ENCODE measurements around the gene RASSF4.
A peak's percentile ranks its signal among the peaks of the same experiment; 100 is the strongest.

The RASSF4 gene

DNA sequence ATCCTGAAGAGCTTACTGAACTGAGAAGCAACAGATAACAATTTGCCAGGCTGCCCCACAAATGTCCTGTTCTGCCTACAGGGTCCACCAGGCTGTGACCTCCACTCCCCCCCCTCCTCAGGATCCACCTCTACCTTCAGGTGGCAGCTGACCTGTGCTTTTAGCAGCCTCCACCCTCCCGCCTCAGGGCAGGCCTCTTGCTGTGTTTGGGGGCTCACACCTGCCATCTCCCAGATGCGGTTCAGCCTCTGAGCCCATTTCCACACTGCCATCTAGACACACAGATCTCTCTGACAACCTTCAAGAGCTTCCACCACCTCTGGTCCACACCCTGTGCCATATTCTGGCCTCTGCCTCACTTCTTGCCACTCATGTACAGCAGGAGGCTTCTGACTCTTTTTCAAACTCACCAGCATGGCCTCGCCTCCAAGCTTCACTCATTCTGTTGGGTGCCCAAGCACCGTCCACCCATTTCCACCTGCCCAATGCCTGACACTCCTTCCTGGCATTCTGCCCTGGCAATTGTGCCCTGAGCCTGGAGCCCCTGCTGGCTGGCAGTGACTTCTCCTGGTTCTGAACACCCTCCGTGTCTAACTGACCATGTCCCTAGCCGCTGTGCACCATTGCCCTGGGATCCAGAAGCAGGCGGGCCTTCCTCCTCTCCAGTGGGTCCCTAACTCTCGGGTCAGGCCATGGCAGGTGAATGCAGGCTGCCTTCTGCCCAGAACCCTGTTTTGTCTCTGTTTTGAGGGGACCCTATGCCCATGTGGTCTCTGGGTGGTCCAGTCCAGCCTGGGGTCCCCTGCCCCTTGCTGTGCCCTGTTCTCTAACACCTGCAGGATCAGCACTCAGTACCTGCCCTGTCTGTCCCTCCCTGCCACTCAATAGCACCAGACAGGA, 30.0 kb upstream of the RASSF4 start:
- Histone ChIP-seq H3K9me3 (ENCODE audit: control insufficient read depth, low read length) (no peaks in the 10 kb centered on the region), H3K4me3 (ENCODE audit: low read length) (no peak overlapping the region), H3K9ac (ENCODE audit: low read length) (no peak overlapping the region), H3K36me3 (ENCODE audit: control insufficient read depth, insufficient read depth, low read length, severe bottlenecking) (no peaks in the 10 kb centered on the region), H3K4me1 (ENCODE audit: control insufficient read depth, insufficient read depth, low read length) (peaks cover 11% of the 10 kb centered on the region), H3K27me3 (replicated peaks; ENCODE audit: control insufficient read depth, insufficient read depth, low read length) (peaks cover 4% of the 10 kb centered on the region)
- DNase-seq (ENCODE audit: low read depth): no peak

- Histone ChIP-seq H3K9me3 (ENCODE audit: control insufficient read depth, low read length) (no peaks in the 10 kb centered on the region), H3K4me3 (ENCODE audit: low read length) (no peak overlapping the region), H3K27me3 (replicated peaks; ENCODE audit: control insufficient read depth, insufficient read depth, low read length) (peaks cover 4% of the 10 kb centered on the region), H3K9ac (ENCODE audit: low read length) (no peak overlapping the region), H3K4me1 (ENCODE audit: control insufficient read depth, insufficient read depth, low read length) (peaks cover 21% of the 10 kb centered on the region), H3K36me3 (ENCODE audit: control insufficient read depth, insufficient read depth, low read length, severe bottlenecking) (no peaks in the 10 kb centered on the region)
- no peak for DNase-seq (ENCODE audit: low read depth)
These were observed 28.5 kb upstream of the RASSF4 start for GRCh38 chr10:44930904-44931620.

DNA sequence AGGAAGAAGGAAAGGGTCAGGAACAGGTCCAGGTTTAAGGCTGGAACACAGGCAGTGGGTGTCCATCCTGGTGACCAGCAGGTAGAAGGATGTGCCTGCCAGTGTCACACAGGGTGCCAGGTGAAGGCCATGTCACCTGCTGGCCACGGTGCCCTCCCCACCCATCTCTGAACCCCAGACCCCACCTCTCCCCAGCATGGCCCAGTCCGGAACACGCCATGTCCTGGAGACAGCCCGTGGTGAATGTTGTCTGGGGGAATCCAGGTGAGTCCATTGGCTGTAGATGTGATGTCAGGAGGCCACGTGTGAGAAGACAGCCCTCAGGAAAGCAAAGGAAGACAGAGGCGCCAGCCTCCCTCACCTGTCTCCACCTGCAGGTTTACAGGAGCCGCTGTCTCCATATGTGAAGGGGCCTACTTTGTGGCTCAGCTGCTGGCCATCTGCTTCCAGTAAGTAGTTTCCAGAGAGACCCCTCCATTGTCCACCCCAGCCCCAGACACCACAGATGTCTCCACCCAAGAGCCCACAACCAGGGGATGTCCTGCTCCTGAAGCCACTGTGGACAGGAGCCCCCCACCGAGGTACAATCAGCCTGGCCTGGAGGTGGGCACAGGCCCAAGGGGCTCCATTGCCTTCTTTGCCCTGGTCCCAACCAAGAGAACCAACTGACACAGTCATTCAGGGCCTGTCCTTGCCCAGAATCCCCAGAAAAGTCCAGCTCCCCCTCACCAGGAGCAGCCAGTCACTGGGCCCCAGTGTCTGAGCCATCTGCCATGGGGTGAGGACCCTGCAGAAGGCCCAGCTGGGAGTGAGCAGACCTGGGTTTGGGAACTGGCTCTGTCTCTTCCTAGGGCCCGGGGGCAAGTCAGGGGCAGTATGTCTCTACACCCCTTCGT, 27.7 kb upstream of the RASSF4 start:
- no peaks in the 10 kb centered on the region for H3K36me3 ChIP-seq (ENCODE audit: control insufficient read depth, insufficient read depth, low read length, severe bottlenecking)
- H3K27me3 ChIP-seq (replicated peaks; ENCODE audit: control insufficient read depth, insufficient read depth, low read length): peaks cover 4% of the 10 kb centered on the region
- no peak for DNase-seq (ENCODE audit: low read depth)
- peaks cover 28% of the 10 kb centered on the region for H3K4me1 ChIP-seq (ENCODE audit: control insufficient read depth, insufficient read depth, low read length)
- H3K4me3 ChIP-seq (ENCODE audit: low read length): no peak overlapping the region
- peak overlapping the region; percentile 29 for H3K9ac ChIP-seq (ENCODE audit: low read length)
- no peaks in the 10 kb centered on the region for H3K9me3 ChIP-seq (ENCODE audit: control insufficient read depth, low read length)

DNA sequence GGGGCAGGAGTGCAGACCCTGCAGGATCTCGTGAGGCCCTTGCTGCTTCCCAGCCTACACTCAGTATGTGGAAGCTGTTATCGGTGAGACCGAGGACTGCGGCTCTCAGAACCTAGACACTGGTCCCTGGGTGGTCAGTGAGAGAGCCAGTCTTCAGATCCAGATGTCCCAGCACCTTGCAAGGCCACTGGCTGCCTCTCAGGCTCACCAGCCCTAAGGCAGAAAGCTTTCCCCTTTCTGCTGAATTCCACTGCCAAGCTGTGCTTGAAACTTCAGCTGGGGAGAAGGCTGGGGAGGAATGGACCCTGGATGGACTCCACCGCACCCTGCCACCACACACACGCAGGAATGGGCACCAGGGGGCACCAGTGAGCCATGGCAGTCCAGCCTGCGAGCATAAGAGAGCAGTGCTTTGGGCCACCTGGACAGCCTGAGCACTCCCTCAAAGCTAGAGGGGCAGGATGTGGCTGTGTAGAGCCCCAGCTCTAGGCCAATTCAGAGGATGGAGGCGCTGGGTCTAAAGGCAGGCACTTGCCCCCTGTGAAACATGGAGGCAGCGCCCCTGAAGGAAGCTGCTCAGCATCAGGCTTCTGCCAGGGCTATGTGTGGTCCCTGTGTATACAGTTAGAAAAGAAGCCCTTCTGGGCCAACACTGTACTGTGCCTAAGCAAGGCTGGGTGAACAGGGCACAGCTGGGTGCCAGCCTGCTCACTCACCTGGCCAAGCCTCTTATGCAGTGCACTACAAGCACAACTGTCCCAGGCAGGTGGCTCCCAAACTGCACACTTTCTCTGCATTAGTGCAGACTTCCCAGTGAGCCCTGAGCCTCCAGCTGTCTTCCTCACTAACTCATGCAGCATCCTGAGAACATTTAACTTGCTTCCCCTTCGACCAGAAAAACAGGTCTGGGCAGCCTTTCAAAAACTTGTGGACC, 26.8 kb upstream of the RASSF4 start:
- H3K36me3 ChIP-seq (ENCODE audit: control insufficient read depth, insufficient read depth, low read length, severe bottlenecking): no peaks in the 10 kb centered on the region
- H3K9ac ChIP-seq (ENCODE audit: low read length): peak overlapping the region; percentile 29
- peaks cover 27% of the 10 kb centered on the region for H3K4me1 ChIP-seq (ENCODE audit: control insufficient read depth, insufficient read depth, low read length)
- H3K9me3 ChIP-seq (ENCODE audit: control insufficient read depth, low read length): no peaks in the 10 kb centered on the region
- H3K4me3 ChIP-seq (ENCODE audit: low read length): no peak overlapping the region
- peaks cover 4% of the 10 kb centered on the region for H3K27me3 ChIP-seq (replicated peaks; ENCODE audit: control insufficient read depth, insufficient read depth, low read length)
- peak; percentile 93 for DNase-seq (ENCODE audit: low read depth)

- Histone ChIP-seq H3K9me3 (ENCODE audit: control insufficient read depth, low read length) (no peaks in the 10 kb centered on the region), H3K4me1 (ENCODE audit: control insufficient read depth, insufficient read depth, low read length) (peaks cover 27% of the 10 kb centered on the region), H3K36me3 (ENCODE audit: control insufficient read depth, insufficient read depth, low read length, severe bottlenecking) (no peaks in the 10 kb centered on the region), H3K9ac (ENCODE audit: low read length) (no peak overlapping the region), H3K27me3 (replicated peaks; ENCODE audit: control insufficient read depth, insufficient read depth, low read length) (peaks cover 4% of the 10 kb centered on the region), H3K4me3 (ENCODE audit: low read length) (no peak overlapping the region)
- DNase-seq (ENCODE audit: low read depth): no peak
These were observed 25.9 kb upstream of the RASSF4 start for GRCh38 chr10:44933451-44934321.

DNA sequence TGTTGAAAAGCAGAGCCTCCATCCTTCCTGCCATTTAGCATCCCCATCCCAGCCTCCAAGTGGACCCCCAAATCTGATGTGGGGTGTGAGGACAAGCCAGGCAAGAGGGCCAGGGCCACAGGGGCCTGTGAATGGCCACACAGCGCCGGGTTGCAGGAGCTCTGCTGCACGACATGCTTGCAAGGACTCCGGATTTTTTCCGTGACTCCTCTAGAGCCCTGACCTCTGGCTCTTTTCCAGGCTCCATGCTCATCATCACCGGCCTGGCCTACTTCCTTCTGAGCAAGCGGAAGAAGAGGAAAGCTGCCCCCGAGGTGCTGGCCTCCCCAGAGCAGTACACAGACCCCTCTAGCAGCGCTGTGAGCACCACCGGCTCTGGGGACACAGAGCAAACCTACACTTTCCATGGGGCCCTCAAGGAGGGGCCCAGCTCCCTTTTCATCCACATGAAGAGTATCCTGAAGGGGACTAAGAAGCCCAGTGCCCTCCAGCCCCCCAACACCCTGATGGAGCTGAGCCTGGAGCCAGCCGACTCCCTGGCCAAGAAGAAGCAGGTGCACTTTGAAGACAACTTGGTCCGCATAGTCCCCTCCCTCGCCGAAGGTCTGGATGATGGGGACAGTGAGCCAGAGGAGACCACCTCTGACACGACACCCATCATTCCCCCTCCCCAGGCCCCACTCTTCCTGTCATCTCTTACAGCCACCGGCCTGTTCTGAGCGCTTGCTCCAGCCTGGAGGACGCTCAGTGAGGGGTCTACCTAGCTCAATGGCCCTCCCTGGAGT, 25.0 kb upstream of the RASSF4 start:
- no peak overlapping the region for H3K9ac ChIP-seq (ENCODE audit: low read length)
- no peak for DNase-seq (ENCODE audit: low read depth)
- peaks cover 27% of the 10 kb centered on the region for H3K4me1 ChIP-seq (ENCODE audit: control insufficient read depth, insufficient read depth, low read length)
- no peaks in the 10 kb centered on the region for H3K36me3 ChIP-seq (ENCODE audit: control insufficient read depth, insufficient read depth, low read length, severe bottlenecking)
- H3K9me3 ChIP-seq (ENCODE audit: control insufficient read depth, low read length): peaks cover 5% of the 10 kb centered on the region
- no peaks in the 10 kb centered on the region for H3K27me3 ChIP-seq (replicated peaks; ENCODE audit: control insufficient read depth, insufficient read depth, low read length)
- no peak overlapping the region for H3K4me3 ChIP-seq (ENCODE audit: low read length)

DNA sequence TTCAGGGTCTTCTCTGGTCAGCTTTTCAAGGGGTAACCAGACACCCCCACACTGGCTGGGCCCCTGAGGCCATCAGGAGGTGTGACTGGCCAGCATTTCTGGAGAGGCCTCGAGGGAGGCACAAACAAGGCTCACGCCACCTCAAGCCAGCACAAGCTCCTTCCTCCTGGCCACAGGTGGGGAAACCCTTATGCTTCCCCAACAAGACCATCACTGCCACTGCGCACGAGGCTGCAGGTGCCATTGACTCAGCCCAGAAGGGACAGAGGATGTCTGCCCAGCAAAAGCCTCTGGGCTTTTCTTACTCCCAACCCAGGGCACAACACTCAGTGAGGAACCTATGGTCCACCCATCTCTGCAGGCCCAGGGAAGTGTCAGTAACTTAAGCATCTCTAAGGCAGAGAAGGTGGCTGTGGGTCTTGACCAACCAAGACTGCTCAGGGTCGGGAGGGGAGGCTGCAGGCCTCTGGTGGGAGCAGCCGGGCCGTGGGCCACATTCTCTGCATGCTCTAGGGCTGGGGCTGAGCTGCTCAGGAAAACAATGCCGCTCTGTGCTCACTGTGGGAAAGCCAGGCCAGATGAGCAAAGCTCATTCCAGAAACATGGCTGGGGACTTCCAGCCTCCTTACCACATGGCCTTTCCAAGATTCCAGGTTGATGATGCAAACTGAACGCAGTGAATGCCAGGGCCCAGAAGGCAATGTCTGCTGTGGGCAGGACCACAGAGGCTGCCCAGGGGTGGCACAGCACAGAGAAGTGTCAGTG, 24.2 kb upstream of the RASSF4 start:
- peak overlapping the region; percentile 15 for H3K9ac ChIP-seq (ENCODE audit: low read length)
- no peak overlapping the region for H3K4me3 ChIP-seq (ENCODE audit: low read length)
- DNase-seq (ENCODE audit: low read depth): peak; percentile 75
- H3K36me3 ChIP-seq (ENCODE audit: control insufficient read depth, insufficient read depth, low read length, severe bottlenecking): no peaks in the 10 kb centered on the region
- H3K9me3 ChIP-seq (ENCODE audit: control insufficient read depth, low read length): peaks cover 5% of the 10 kb centered on the region
- H3K27me3 ChIP-seq (replicated peaks; ENCODE audit: control insufficient read depth, insufficient read depth, low read length): no peaks in the 10 kb centered on the region
- peaks cover 30% of the 10 kb centered on the region for H3K4me1 ChIP-seq (ENCODE audit: control insufficient read depth, insufficient read depth, low read length)

GRCh38 chr10:44935966-44936295, 23.7 kb upstream of the RASSF4 start:
- H3K9ac ChIP-seq (ENCODE audit: low read length): no peak overlapping the region
- H3K27me3 ChIP-seq (replicated peaks; ENCODE audit: control insufficient read depth, insufficient read depth, low read length): no peaks in the 10 kb centered on the region
- no peak overlapping the region for H3K4me3 ChIP-seq (ENCODE audit: low read length)
- no peaks in the 10 kb centered on the region for H3K36me3 ChIP-seq (ENCODE audit: control insufficient read depth, insufficient read depth, low read length, severe bottlenecking)
- H3K9me3 ChIP-seq (ENCODE audit: control insufficient read depth, low read length): peaks cover 11% of the 10 kb centered on the region
- peaks cover 33% of the 10 kb centered on the region for H3K4me1 ChIP-seq (ENCODE audit: control insufficient read depth, insufficient read depth, low read length)
- no peak for DNase-seq (ENCODE audit: low read depth)
